HG02571 (cell line): ENCODE measurements around the gene POLR3C.
"Not testable (repeated sequence)": the region's sequence is repeated elsewhere in the genome, so short reads cannot be mapped to it uniquely, and the experiment has no call there.

ENCODE experiments used
- ATAC-seq: cut with Tn5 transposase; IDR thresholded peaks from one replicate; pipeline ENCODE4 v1.9.1; 2021; ENCODE audit warnings: mild to moderate bottlenecking, moderate library complexity; ENCODE audit not compliant: unreplicated experiment

POLR3C gene, protein sequence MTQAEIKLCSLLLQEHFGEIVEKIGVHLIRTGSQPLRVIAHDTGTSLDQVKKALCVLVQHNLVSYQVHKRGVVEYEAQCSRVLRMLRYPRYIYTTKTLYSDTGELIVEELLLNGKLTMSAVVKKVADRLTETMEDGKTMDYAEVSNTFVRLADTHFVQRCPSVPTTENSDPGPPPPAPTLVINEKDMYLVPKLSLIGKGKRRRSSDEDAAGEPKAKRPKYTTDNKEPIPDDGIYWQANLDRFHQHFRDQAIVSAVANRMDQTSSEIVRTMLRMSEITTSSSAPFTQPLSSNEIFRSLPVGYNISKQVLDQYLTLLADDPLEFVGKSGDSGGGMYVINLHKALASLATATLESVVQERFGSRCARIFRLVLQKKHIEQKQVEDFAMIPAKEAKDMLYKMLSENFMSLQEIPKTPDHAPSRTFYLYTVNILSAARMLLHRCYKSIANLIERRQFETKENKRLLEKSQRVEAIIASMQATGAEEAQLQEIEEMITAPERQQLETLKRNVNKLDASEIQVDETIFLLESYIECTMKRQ

DNA sequence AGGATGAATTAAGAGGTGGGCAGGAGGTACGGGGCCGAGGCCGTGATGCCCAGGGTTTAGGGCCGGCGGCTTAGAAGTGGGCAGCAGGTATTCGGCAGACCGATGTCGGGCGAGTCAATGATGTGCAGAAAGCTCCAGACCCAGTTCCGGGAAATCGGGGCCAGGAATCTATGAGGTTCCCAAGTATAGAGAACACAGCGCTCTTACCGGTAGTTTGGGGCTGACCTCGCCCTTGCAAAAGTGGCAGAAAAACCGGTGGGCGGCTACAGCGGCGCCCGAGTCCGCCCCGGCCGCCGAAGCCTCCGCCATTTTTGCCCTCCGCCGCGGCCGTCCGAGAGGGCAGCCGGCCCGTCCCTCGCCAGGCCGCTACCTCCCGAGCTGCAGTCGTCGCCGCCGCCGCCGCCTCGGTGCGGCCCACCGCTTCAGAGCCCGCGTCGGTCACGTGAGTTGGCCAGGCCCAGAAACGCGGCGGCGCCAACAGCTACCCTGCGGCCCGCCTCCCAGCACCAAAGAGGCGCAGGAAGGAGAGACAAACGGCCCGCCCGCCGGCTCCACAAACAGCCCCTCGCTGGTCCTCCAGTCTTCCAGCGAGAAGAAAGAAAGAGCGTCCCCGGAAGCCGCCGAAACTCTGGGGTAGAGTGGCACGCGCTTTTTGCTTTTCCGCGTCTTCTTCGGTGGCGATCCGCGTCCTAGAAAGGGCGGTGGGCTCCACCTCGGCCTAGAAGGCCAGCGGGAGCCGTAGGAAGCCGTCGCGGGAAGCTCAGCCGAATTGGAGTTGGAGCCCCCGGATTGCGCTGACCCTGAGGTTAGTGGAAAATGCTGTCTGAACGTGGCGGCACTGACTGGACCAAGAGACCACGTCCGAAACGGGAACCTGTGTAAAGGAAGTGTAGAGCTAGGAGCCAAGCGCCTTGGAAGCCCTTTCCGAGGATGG, at the start of gene POLR3C, which contains the start of gene RNF115:
Gene POLR3C, plus strand, starts transcription at position 636 of the 934 bp plus-strand sequence. CDS start 1,577 bp downstream, outside the sequence.
Gene RNF115, minus strand, starts transcription at position 531 of the 934 bp plus-strand sequence. Its CDS starts 222 bp downstream, at position 309.
- ATAC-seq, result peak; percentile 77

DNA sequence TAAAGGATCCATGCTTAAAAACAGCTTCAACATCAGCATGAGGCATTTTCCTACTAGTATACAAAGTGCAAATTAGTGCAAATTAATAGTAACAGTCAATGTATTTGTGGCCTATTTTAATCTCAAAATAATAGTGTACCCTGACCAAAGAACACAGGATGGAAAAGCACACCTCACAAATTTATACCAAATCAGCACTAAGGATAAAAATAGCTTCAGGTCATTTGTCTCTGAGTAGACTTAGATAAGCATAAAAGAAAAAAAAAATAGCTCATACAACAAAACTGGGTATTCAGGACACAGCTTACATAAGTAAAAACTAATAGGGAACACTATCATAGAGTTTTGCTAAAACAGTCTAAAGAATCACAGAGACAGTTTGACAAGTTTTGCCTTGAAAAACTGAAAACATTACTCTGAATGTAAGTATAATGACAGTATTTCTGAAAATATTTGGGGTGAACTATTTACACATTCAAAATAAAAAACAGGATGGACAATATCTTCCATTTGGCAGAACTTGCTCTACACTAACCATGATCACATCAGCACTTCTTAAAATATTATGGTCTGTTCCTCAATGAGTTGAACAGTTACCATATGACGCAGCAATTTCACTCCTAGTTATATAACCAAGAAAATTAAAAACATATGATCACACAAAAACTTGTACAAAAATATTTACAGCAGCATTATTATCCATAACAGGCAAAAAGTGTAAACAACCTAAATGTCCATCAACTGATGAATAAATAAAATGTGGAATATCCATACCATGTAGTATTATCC, 46.4 kb upstream of the POLR3C start:
- no peak for ATAC-seq

DNA sequence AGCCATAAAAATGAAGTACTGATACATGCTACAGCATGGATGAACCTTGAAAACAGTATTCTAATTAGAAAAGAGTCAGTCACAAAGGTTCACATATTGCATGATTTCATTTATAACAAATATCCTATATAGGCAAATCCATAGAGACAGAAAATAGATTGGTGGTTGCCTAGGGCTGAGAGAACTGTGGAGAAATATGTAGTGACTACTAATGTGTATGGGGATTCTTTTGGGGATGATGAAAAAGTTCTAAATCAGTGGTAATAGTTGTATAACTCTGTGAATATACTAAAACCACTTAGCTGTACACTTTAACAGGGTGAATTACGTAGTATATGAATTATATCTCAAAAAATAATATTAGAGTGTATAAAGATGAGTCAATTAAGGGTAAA, 45.9 kb upstream of the POLR3C start:
- no peak for ATAC-seq

DNA sequence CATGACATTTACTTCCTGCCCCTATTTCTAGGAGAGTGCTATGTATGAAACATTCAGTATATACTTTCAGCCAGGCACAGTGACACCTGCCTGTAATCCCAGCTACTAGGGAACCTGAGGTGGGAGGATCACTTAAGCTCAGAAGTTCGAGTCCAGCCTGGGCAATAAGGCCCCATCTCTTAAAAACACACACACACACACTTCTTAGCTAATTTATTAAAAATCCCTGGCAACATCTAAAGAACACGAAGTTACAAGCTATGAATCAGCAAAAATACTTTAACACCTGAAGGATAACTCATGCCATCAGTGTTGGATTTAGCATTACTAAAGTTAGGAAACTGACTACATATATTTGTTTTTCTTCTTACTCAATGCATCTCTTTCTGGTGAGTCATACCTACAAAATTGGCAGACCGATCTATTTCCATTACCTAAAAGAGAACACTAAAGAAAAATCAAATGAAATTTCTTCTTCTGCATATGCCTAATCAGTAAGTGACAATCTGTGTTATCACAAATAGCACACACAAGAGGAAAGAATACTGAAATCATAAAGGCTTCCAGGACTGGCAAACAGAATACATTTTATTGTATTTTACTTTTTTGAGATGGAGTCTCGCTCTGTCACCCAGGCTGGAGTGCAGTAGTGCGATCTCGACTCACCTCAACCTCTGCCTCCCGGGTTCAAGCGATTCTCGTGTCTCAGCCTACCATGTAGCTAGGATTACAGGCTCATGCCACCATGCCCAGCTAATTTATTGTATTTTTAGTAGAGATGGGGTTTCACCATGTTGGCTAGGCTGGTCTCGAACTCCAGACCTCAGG, 41.5 kb upstream of the POLR3C start:
- no peak for ATAC-seq

DNA sequence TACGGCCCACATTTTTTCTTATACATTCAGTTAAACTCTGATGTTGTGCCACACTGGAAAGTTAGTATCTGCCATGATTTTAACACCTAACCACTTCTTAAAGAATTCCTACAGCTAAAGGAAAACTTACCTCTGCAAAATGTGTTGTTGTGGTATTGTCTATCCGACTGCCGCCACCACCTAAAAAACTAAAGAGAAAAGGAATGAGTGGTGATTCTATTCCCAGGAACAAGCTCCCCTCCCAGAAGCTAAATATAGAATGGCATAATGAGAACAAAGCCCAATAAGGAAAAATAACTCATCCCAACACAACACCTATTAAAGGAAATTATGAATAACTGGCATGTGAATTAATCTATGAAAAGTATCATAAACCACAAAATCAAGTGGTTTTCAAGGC, 39.6 kb upstream of the POLR3C start:
- ATAC-seq, result no peak

DNA sequence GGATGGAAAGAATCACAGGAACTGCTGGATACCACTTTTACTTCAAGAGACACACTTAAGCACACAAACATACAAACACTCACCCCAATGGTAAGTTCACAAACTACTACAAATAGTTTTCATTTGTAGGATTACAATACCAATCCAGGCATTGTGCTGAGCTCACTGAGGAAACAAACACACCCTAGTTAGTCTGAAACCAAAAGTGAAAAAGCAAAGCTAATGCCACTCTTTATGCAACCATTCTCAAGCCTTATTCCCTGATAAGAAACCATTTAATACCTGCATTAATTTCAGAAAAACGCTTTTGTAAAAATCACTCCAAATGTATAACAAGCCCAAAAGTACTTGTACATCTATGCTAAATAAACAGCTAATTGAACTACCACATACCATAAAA, 38.5 kb upstream of the POLR3C start:
- no peak for ATAC-seq

DNA sequence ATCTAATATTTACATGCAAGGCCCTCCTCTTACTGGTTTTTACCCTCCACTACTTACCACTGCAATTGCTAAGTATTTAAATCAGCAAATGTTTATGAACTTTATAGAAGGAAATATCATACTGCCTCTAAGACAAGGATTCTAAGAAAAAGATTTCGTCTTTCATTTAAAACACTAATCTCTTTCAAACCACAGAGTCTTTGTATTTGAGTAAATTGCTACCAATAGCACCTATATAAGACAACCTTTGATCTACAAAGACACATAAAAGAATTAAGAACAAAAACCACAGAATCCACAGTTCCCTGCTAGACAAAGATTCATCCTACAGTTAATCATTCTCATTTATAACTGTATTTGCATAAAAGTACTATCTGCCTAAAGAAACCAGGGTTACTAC, 37.7 kb upstream of the POLR3C start:
- ATAC-seq, result no peak

DNA sequence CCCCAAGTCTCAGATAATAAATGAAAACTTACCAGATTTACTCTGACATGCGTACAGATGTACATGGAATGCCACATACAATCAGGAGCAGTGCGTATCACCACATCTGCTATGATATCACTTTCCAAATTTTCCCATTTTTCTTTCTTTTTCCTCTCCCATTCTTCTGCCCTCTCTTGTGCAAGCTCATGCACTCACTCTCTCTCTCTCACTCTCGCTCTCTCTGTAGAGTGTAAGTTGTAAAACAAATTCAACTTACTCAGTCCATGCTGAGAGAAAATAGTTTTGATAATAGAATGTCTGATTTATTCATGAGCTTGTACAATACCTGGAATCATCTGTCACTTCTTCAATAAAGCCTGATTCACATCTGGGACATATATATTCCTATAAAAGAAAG, 35.4 kb upstream of the POLR3C start:
- ATAC-seq, result no peak

DNA sequence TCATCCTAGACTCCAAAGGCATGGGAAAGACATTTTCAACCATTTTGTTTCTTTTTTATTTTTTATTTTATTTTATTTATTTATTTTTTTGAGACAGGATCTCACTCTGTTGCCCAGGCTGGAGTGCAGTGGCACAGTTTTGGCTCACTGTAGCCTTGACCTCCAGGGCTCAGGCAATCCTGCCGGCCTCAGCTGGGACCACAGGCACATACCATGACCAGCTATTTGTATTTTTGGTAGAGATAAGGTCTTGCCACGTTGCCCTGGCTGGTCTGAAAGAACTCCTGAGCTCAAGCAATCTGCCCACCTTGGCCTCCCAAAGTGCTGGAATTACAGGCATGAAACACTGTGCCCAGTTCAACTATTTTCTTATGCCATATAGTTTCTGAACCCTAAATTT, 32.1 kb upstream of the POLR3C start:
- not testable (repeated sequence) for ATAC-seq

DNA sequence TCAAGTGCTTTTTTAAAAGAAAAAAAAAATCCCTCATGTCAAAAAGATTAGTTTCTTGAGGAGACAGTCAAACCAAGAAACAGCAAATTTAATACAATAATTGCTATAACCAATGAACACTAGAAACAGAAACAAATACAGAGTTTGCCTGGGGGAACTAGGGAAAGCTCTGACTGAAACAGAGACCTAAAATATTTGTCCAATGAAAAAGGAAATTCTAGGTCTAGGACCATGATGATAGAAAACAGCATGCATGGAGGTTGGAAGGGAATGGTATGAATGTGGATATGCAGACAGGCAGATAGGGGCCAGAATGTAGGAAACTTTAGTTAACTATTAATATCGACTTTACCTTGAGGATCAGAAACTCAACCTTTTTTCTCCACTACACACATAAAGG, 31.5 kb upstream of the POLR3C start:
- no peak for ATAC-seq

DNA sequence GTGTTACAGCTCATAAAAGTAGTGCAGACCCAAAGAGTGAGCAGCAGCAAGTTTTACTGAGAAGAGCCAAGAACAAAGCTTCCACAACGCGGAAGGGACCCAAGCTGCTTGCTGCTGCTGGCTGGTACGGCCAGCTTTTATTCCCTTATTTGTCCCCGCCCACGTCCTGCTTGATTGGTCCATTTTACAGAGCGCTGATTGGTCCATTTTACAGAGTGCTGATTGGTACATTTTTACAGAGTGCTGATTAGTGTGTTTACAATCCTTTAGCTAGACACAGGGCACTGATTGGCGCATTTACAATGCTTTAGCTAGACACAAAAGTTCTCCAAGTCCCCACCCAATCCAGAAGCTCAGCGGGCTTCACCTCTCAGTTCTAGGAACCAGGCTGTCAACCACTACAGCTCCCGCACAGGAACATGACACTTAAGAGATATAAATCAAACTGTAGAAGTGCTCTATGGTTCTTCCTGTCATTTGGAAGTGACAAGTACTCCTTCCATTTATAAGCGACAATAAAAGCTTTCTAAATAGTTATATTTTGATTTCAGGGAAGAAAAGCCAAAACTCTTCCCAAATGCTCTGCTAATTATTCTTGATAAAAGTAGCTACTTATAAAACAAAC, 28.6 kb upstream of the POLR3C start:
- ATAC-seq, result no peak

DNA sequence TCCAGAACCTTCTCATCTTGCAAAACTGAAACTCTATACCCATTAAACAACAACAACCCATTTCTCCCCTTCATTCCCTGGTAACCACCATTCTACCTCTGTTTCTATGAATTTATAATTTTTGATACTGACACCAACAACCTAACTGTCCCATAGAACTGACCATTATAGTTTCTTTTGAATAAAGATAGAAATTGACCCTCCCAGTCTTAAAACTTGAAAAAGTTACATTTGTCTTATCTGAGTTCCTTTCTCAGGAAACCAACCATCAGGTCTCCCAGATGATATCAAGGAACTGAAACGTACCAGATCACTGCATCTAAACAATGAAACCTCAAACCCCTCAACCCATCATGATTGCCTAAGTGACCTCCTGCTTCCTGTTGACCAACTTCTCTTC, 27.2 kb upstream of the POLR3C start:
- ATAC-seq, result no peak

DNA sequence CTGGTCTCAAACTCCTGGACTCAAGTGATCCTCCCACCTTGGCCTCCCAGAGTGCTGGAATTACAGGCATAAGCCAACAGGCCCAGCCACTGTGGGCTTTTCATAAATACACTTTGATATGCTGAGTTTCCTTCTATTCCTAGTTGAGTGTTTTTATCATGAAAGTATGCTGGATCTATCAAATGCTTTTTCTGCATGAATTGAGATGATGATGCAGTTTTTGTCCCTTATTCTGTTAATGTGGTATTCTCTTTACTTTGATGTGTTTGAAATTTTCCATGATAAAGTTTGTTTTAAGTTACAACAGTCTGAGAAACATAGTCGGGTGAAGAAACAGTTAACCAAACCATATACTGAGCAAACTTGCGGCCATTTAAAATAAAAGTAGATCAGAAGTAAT, 24.2 kb upstream of the POLR3C start:
- ATAC-seq, result no peak

DNA sequence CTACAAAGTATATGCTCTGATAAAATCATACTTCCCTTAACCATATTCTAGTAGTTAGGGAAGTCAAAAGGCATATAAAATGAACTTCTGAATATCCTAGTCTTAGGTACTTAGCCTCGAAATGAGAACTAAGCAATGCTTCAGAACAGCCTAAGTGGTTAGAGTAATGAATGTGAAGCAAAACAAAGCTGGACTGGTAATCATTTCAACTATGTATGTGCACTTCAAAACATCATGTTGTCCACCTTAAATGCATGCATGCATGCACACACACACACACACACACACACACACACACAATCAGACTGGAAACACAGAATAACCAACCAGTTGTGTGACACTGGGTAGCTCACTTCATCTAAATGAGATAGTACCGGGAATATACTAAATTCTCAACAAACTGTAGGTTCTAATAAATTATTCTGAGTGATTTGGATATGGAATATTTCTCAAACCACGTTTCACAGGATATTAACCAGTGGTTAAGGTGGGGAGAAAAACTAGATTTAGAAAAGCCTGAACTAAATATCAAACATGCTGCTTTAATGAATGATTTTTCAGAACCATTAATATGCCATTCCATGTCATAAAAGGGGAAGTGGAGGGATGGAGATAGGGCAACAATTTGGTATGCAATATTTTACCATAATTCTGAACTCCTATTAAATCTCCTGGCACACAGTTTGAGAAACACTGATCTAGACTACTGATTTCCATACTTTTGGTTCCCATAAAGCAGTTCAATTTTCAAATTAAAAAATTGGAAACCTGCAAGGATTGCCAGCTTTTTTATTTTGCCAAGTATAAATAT, 19.6 kb upstream of the POLR3C start:
- ATAC-seq, result no peak

DNA sequence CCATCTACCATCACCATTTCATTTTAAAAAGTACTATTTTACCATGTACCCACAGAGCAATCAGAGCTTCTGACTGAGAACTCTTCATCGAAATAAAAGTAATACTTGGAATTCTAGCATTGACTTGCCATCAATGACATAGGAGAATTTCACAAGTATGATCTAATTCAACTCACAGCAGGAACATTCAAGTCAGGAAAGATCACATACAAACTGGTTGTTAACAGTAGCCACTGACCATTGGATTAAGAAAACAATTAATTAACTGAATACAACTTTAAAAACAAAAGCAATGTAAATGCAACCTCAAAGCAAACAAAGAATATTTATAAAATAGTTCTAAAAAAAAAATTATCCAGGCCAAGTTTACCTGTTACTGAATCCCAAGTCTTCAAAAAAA, 18.9 kb upstream of the POLR3C start:
- ATAC-seq, result no peak

DNA sequence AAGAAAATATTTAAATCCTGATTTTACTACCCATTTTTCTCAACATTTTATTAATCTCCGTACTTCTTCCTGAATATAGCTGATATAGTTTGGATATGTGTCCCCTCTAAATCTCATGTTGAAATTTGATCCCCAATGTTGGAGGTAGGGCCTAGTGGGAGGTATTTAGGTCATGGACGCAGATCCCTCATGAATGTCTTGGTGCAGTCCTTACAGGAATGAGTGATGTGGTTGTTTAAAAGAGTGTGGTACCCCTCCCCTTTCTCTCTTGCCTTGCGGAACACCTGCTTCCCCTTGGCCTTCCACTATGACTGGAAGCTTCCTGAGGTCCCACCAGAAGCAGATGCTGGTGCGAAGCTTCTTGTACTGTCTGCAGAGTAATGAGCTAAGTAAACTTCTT, 17.6 kb upstream of the POLR3C start:
- ATAC-seq, result no peak

DNA sequence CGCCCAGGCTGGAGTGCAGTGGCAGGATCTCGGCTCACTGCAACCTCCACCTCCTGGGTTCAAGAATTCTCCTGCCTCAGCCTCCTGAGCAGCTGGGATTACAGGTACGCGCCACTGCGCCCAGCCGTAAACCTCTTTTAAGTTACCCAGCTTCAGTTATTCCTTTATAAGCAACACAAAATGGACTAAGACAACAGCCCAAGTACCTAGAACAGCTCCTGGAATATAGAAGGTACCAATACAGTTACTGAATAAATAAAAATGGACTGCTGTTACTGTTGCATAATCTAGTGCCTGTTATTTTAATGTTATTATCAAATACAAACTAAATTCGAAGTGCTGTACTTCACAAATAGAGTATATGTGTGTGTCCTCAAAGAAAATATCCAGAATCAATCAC, 17.2 kb upstream of the POLR3C start:
- no peak for ATAC-seq

DNA sequence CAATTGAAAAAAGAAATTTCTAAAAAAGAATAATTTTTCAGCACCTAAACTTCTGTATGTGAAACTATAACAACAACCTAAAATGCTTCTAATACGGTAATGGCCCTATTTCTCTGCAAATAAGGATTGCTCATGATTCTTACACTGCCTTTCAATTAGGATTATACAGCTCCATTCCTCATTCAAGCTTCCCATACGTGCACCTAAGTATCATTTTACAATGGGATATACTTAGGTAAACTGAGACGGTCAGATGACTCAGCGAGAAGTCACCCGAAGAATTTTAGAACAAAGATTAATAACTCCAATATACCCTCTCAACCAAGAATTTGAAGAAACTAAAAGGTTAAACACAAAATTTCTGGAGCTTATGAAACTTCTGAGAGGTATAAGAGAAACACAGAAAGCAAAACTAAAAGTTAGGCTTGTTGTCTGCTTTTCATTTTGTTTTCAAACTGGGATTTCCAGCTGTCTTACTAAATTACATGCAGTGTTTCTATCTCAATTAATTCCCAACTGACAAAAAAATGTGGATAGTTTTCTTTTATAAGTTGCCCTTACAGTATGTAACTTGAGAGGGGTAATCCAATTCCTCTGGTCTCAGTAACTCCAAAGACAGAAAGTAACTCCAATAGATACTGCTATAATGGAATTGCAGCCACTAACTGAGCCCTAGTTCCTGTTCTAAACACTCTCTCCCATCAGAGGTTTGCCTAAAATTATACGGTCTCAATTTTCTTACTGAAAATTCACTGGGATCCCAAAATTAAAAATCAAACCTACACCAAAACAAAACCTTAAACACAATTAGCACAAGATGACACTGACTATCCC, 10.8 kb upstream of the POLR3C start:
- ATAC-seq, result not testable (repeated sequence)
